HL-60 (cell line): ENCODE measurements around the gene SRGAP2B.
"Not testable (repeated sequence)": the region's sequence is repeated elsewhere in the genome, so short reads cannot be mapped to it uniquely, and the experiment has no call there.

Experiments used
- CTCF ChIP-seq: IDR thresholded peaks from one replicate; pipeline ENCODE4 v1.5.1; 2011; ENCODE audit warnings: low read length, control low read depth, inconsistent platforms; ENCODE audit not compliant: insufficient read depth
- SPI1 ChIP-seq: IDR thresholded peaks from 2 replicates; pipeline ENCODE4 v1.6.1; 2012; ENCODE audit warnings: low read depth, mild to moderate bottlenecking, borderline replicate concordance

- TF ChIP-seq SPI1, CTCF: not testable (repeated sequence)
Observed at GRCh38 chr1:144894454-144895201, 200.5 kb downstream of the SRGAP2B start.
